COLO829 (cell line): Measurements from ENCODE around the gene MAML1.

Source experiments
- DNase-seq: peaks from one replicate; pipeline ENCODE4 v3.0.0; 2012; ENCODE audit warnings: low spot score

The MAML1 gene

GRCh38 chr5:179793468-179794139 is 61.0 kb downstream of the MAML1 start, which contains the start of gene LTC4S:
LTC4S (plus strand) TSS chr5:179793986; CDS start chr5:179794081, 95 bp downstream.
- DNase-seq: no peak

- no peak for DNase-seq
Measured at GRCh38 chr5:179794171-179794570, 61.5 kb downstream of the MAML1 start.

GRCh38 chr5:179794575-179794974 is 62.0 kb downstream of the MAML1 start:
- DNase-seq: no peak

GRCh38 chr5:179795049-179795862 is 62.6 kb downstream of the MAML1 start:
- no peak for DNase-seq

GRCh38 chr5:179795863-179796833 is 63.5 kb downstream of the MAML1 start:
- DNase-seq: no peak

- DNase-seq: no peak
Measured at GRCh38 chr5:179796877-179797608, 64.4 kb downstream of the MAML1 start.

GRCh38 chr5:179797741-179798140 is 65.1 kb downstream of the MAML1 start:
- no peak for DNase-seq

- DNase-seq: no peak
Measured at GRCh38 chr5:179798144-179798770, 65.6 kb downstream of the MAML1 start.

GRCh38 chr5:179798771-179799643 is 66.4 kb downstream of the MAML1 start:
- no peak for DNase-seq

GRCh38 chr5:179799644-179799973 is 67.0 kb downstream of the MAML1 start:
- no peak for DNase-seq

GRCh38 chr5:179800071-179800695 is 67.6 kb downstream of the MAML1 start:
- no peak for DNase-seq

GRCh38 chr5:179800696-179801201 is 68.1 kb downstream of the MAML1 start:
- DNase-seq: no peak

- no peak for DNase-seq
Measured at GRCh38 chr5:179801304-179802206, 68.9 kb downstream of the MAML1 start.

- no peak for DNase-seq
Measured at GRCh38 chr5:179802207-179802883, 69.7 kb downstream of the MAML1 start.

- DNase-seq: no peak
Measured at GRCh38 chr5:179802950-179803562, 70.4 kb downstream of the MAML1 start.

GRCh38 chr5:179803651-179804554 is 71.3 kb downstream of the MAML1 start:
- DNase-seq: no peak
